Liver (tissue), 4 donors: ENCODE measurements around the gene CYP24A1. TPM values are rescaled to one million over a fixed set of nuclear protein-coding genes. Genes with fewer than 3 reads are reported as not detected.

ENCODE experiments used
- polyA plus RNA-seq, 2 donors: library from polyadenylated mRNA; stranded (reverse) in 1 of 2; unstranded in 1 of 2; fragments of 200-250 nt in 1 of 2; fragments of >200 nt in 1 of 2; fragmentation: Nextera tagmentation in 1 of 2; extraction: Ambion mirVana in 1 of 2; gene quantifications; one replicate each; pipeline versions ENCODE4 v1.2.1 to v1.2.3, GENCODE V29; 2013 to 2015
- total RNA-seq, 2 donors: library from RNA; depleted of rRNA; stranded (reverse); fragments of >200 nt; gene quantifications; one replicate each; pipeline ENCODE4 v1.2.3, GENCODE V29; 2014
- donor health status: healthy.
- donor health status: healthy.
- donor health status: healthy.

Gene CYP24A1
- total and polyA plus RNA-seq, 4 donors = not detected

Other genes starting within 250 kb of the CYP24A1 start
- gene BCAS1, start 103.4 kb downstream of the CYP24A1 start, total RNA-seq = under 1 TPM; under 0.01 to 0.93 TPM
- under 1 TPM; 0.02 to 0.06 TPM for gene BCAS1, start 103.4 kb downstream of the CYP24A1 start, polyA plus RNA-seq
- gene PFDN4, start 34.1 kb upstream of the CYP24A1 start, total RNA-seq = 10 to 100 TPM; 13.9 to 17.3 TPM
- gene PFDN4, start 34.1 kb upstream of the CYP24A1 start, polyA plus RNA-seq = 10 to 100 TPM; 12.9 to 13.1 TPM